Stomach smooth muscle (tissue), 2 donors: ENCODE results near the gene HSH2D.
"Not testable (repeated sequence)": the region's sequence is repeated elsewhere in the genome, so short reads cannot be mapped to it uniquely, and the experiment has no call there.

Source experiments
- H3K27ac ChIP-seq: one replicate; pipeline ENCODE4 v1.7.0; 2013; ENCODE audit warnings: mild to moderate bottlenecking, low read length, inconsistent platforms
- H3K27me3 ChIP-seq, 2 donors: one replicate each; pipeline ENCODE4 v1.7.0; 2013; ENCODE audit warnings: low read length in 2 of 2; ENCODE audit not compliant: insufficient read depth in 2 of 2, control insufficient read depth in 1 of 2
- H3K36me3 ChIP-seq, 2 donors: one replicate each; pipeline ENCODE4 v1.7.0; 2013; ENCODE audit warnings: low read length in 2 of 2; ENCODE audit not compliant: control insufficient read depth in 2 of 2, insufficient read depth in 2 of 2
- H3K4me1 ChIP-seq: one replicate; pipeline ENCODE4 v1.7.0; 2013; ENCODE audit warnings: low read length; ENCODE audit not compliant: control insufficient read depth, insufficient read depth
- H3K4me3 ChIP-seq, 2 donors: one replicate each; pipeline ENCODE4 v1.7.0; 2013; ENCODE audit warnings: low read length in 2 of 2
- H3K9ac ChIP-seq, 2 donors: one replicate each; pipeline ENCODE4 v1.7.0; 2013; ENCODE audit warnings: low read length in 2 of 2, mild to moderate bottlenecking in 1 of 2
- H3K9me3 ChIP-seq, 2 donors: one replicate each; pipeline ENCODE4 v1.7.0; 2013; ENCODE audit warnings: low read length in 2 of 2; ENCODE audit not compliant: control insufficient read depth in 2 of 2
- donor health status: healthy.
- donor health status: Pancreatic carcinoma.

HSH2D gene

DNA sequence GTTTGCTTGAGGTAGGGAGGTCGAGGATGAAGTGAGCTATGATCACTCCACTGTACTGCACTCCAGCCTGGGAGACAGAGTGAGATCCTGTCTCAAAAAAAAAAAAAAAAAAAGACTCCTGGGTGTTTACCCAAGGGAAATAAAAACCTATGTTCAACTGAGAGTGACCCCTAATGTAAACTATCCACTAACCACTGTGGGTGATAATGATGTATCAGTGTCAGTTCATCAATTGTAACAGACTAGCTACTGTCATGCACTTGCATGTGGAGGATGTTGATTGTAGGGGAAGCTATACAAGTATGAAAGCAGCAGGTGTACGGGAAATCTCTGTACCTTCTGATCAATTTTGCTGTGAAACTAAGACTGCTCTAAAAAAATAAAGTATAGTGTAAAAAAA is 32.5 kb downstream of the HSH2D start:
- Histone ChIP-seq H3K4me1 (no peaks in the 10 kb centered on the region), H3K4me3 (no peak overlapping the region), H3K27ac (no peak overlapping the region), H3K9ac (no peak overlapping the region), H3K36me3 (no peaks in the 10 kb centered on the region), H3K9me3 (no peaks in the 10 kb centered on the region), H3K27me3 (no peaks in the 10 kb centered on the region)

DNA sequence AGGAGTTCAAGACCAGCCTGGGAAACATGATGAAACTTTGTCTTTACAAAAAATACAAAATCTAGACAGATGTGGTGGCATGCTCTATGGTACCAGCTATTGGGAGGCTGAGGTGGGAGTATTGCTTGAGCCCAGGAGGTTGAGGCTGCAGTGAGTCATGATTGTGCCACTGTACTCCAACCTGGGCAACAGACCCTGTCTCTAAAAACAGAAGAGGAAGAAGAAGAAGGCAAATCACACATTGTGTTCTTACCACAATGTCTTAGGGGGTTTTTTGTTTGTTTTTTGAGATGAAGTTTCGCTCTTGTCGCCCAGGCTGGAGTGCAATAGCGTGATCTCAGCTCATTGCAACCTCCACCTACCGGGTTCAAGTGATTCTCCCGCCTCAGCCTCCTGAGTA is 35.4 kb downstream of the HSH2D start:
- not testable (repeated sequence) for H3K27ac ChIP-seq, H3K27me3 ChIP-seq, H3K9me3 ChIP-seq, H3K9ac ChIP-seq, H3K4me3 ChIP-seq, H3K36me3 ChIP-seq, H3K4me1 ChIP-seq

DNA sequence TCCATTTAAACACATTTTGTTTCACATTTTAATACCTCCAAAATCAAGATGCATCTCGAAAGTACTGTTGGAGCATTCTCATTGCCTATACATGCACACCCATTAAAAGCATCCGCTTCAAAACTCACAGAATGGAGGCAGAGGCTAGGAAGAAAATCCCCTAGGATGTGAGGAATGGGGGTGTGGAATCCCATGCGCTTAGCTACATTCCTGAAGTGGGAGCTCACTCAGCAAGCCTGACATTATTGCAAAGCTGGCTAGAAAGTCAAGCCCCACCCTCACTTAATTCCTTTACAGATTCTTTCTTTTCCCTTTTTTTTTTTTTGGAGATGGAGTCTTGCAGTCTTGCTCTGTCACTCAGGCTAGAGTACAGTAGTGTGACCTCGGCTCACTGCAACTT is 37.1 kb downstream of the HSH2D start:
- H3K4me1 ChIP-seq, result peaks cover 8% of the 10 kb centered on the region
- H3K4me3 ChIP-seq, result no peak overlapping the region
- H3K27me3 ChIP-seq, result no peaks in the 10 kb centered on the region
- no peak overlapping the region for H3K27ac ChIP-seq
- H3K9me3 ChIP-seq, result no peaks in the 10 kb centered on the region
- H3K9ac ChIP-seq, result no peak overlapping the region
- no peaks in the 10 kb centered on the region for H3K36me3 ChIP-seq

DNA sequence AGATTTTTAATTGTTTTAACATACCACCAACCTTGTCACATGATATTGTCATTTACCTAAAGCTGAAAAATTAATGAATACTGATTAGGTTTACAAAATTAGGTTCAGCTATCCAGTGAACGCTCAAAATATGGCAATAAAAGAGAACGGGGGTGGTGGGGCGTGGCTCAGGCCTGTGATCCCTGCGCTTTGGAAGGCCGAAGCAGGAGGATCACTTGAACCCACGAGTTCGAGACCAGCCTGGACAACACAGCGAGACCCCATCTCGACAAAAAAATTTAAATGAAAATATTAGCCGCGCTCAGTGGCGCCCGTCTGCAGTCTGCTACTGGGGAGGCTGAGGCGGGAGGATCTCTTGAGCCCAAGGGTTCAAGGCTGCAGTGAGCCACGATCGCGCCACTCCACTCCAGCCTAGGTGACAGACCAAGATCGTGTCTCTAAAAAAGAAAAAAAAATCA is 41.2 kb downstream of the HSH2D start:
- Histone ChIP-seq H3K4me3 (peak overlapping the region; percentile 82 to 97), H3K27ac (peak overlapping the region; percentile 86), H3K9ac (peak overlapping the region; percentile 29 to 57), H3K27me3 (no peaks in the 10 kb centered on the region), H3K9me3 (no peaks in the 10 kb centered on the region), H3K36me3 (peaks cover 7 to 9% of the 10 kb centered on the region in 2 donors), H3K4me1 (peaks cover 24% of the 10 kb centered on the region)

DNA sequence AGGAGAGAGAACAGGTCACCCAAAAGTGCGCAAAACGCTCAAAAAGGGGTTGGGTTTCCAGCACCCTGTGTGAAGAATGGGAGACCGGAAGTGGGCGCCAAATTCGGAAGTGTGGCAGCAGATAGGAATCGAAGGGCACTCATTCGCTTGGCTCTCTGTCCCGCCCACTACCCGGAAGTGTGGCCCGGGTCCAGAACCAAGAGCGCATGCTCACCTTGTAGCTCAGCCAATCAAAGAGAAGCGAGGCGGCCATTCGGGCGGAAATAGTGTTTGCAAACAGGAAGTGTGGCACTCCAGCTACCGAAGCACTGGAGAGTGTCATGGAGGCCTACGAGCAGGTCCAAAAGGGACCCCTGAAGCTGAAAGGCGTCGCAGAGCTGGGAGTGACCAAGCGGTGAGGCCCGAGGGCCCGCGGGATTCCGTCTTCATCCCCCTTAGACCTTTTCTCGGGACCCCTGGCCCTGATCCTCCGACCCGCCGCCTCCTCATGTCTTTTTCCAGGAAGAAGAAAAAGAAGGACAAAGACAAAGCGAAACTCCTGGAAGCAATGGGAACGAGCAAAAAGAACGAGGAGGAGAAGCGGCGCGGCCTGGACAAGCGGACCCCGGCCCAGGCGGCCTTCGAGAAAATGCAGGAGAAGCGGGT is 41.8 kb downstream of the HSH2D start, which contains the start of gene FAM32A:
TSS of gene FAM32A (plus strand) at position 288 of the 645 bp plus-strand sequence. CDS start at position 321, 33 bp downstream.
- peak within 1 kb of the TSS; percentile 96 to 97 for H3K4me3 ChIP-seq
- no peaks in the 10 kb centered on the region for H3K27me3 ChIP-seq

DNA sequence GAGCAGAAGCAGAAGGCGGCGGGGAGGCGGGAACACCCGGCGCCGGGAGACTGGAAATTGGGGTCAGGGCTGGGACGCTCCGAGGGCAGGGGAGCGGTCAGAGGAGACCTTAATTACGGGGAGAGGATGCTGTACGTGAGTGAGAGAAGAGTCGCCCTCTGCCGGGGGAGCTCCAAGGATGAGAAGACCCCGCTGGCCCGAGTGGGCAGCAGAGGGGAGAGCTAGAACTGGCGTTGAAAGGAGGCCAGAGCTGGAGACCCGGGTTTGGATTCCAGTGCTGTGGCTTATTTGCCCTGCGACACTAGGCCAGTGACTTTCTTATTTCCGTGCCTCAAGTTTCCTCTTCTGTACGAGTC is 42.3 kb downstream of the HSH2D start:
- Histone ChIP-seq H3K4me3 (peak overlapping the region; percentile 96 to 97), H3K27me3 (no peaks in the 10 kb centered on the region), H3K36me3 (peaks cover 18 to 19% of the 10 kb centered on the region in 2 donors), H3K9me3 (no peaks in the 10 kb centered on the region), H3K4me1 (peaks cover 24% of the 10 kb centered on the region), H3K9ac (peak overlapping the region; percentile 93 to 96), H3K27ac (peak overlapping the region; percentile 86)

More for the DNA sequence above, 41.8 kb downstream of the HSH2D start, which contains the start of gene FAM32A:
- Histone ChIP-seq H3K36me3 (peaks cover 13 to 14% of the 10 kb centered on the region in 2 donors), H3K9ac (peak within 1 kb of the TSS; percentile 93 to 96), H3K27ac (peak within 1 kb of the TSS; percentile 86), H3K9me3 (no peaks in the 10 kb centered on the region), H3K4me1 (peaks cover 24% of the 10 kb centered on the region)

DNA sequence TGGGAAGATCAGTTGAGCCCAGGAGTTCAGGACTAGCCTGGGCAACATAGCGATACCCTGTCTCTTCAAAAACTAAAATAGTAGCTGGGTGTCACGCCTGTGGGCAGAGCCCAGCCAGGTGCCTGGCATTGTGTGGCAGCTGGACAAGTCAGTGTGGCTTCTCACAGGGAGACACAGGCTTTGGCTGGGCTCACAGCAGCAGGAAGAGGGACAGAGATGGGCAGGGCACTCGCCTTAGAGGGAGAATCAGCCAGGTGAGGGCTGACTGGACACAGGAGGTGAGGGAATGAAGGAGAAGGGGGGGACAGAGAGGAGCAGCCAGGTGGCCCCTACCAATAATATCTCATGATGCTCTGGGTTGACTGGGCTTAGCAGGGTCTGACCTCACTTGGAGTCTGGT is 45.0 kb downstream of the HSH2D start:
- Histone ChIP-seq H3K27ac (no peak overlapping the region), H3K27me3 (no peaks in the 10 kb centered on the region), H3K4me1 (peaks cover 24% of the 10 kb centered on the region), H3K9ac (no peak overlapping the region), H3K9me3 (no peaks in the 10 kb centered on the region), H3K4me3 (no peak overlapping the region), H3K36me3 (peaks cover 34% of the 10 kb centered on the region in 2 donors)

DNA sequence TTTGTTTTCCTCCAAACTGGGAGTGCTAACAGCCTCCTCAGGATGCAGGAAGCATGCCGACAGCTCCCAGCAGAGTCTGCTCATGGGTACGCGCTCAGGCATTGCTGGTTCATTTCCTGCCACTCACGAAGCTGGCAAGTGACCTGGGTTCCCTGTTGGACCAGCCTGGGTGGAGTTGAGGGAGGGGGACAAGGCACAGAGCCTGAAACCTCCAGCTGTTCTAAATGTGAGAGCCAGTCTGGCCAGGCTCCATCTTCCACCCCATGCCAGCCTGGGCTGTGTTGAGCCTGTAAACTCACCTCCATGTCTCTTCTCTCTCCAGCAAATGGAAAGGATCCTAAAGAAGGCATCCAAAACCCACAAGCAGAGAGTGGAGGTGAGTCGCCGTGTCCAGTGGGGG is 46.7 kb downstream of the HSH2D start:
- H3K36me3 ChIP-seq, result peaks cover 34 to 35% of the 10 kb centered on the region in 2 donors
- H3K4me3 ChIP-seq, result no peak overlapping the region
- H3K27ac ChIP-seq, result no peak overlapping the region
- H3K9me3 ChIP-seq, result no peaks in the 10 kb centered on the region
- H3K9ac ChIP-seq, result no peak overlapping the region
- peaks cover 19% of the 10 kb centered on the region for H3K4me1 ChIP-seq
- H3K27me3 ChIP-seq, result no peaks in the 10 kb centered on the region

DNA sequence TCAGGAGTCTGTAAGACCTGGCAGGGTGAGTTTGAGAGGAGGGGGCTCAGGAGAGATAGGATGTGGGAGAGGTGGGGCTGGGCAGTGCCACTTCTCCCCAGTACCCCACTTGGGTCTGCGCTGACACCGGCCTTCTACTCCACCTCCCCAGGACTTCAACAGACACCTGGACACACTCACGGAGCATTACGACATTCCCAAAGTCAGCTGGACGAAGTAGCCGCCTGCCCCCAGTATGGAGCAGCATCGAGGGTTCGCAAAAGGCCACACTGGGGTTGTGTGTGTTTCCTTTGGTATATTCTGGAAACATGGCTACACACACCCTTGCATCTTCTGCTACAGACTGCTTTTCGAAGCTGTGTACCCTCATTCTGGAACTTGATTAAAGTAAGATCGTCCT is 47.3 kb downstream of the HSH2D start:
- H3K36me3 ChIP-seq, result peaks cover 34 to 35% of the 10 kb centered on the region in 2 donors
- no peak overlapping the region for H3K9ac ChIP-seq
- H3K27me3 ChIP-seq, result no peaks in the 10 kb centered on the region
- H3K27ac ChIP-seq, result no peak overlapping the region
- no peak overlapping the region for H3K4me3 ChIP-seq
- peaks cover 17% of the 10 kb centered on the region for H3K4me1 ChIP-seq
- no peaks in the 10 kb centered on the region for H3K9me3 ChIP-seq

DNA sequence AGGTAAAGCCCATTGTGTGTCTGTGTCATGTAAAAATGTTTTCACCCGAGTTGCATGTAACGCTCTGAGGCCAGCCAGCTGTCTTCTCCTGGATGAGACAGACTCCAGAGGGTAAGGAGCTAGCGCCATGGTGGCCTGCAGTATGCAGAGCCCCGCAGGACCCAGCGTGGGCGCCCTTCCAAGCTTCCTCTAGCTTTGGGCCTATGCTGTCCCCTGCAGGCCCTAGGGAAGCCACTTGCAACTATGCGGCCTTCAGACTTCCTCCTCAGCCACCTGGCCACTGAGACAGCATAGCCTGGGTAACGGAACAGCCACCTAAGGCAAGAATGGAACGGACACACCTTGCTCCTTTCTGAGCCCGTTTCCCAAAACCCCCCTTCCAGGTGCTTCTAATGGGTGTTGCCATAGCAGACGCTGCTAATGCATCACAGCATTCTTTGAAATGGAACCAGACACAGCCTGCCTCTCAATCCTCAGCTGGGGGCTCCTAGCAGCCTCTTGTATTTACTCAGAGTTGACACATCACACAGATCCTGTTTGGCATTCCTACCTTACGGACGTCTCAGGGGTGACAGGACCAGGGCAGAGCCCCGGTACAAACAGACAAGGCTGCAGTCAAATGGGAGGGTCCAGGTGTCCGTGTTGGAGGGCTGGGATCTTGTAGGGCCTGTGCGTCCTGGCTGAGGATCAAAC is 47.9 kb downstream of the HSH2D start:
- H3K9me3 ChIP-seq, result no peaks in the 10 kb centered on the region
- no peak overlapping the region for H3K4me3 ChIP-seq
- H3K27me3 ChIP-seq, result no peaks in the 10 kb centered on the region
- H3K9ac ChIP-seq, result no peak overlapping the region
- peaks cover 13% of the 10 kb centered on the region for H3K4me1 ChIP-seq
- H3K27ac ChIP-seq, result no peak overlapping the region
- H3K36me3 ChIP-seq, result peaks cover 34 to 35% of the 10 kb centered on the region in 2 donors

DNA sequence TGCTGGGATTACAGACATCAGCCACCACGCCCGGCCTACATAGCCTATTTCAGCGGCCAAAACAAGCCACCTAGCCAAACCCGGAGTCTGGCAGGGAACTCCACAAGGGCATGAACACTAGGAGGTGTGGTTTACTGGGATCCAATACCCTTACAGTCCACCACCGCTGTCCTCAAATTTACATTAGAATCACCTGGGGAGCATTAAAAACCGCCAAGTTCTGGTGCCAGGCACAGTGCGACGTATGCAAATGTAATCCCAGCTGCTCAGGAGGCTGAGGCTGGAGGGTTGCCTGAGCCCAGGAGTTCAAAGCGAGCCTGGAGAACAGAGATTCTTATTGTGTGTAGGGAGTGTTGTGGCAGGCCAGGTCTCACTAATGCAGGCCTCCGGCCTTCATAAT is 50.0 kb downstream of the HSH2D start:
- H3K27ac ChIP-seq, result no peak overlapping the region
- H3K36me3 ChIP-seq, result peaks cover 28 to 30% of the 10 kb centered on the region in 2 donors
- H3K4me1 ChIP-seq, result peaks cover 12% of the 10 kb centered on the region
- H3K9me3 ChIP-seq, result no peaks in the 10 kb centered on the region
- no peaks in the 10 kb centered on the region for H3K27me3 ChIP-seq
- H3K9ac ChIP-seq, result no peak overlapping the region
- H3K4me3 ChIP-seq, result no peak overlapping the region
